Measurements from ENCODE around the gene C19orf81. TPM values are rescaled to one million over a fixed set of nuclear protein-coding genes. Genes with fewer than 3 reads are reported as not detected.

The C19orf81 gene
- total and polyA plus RNA-seq, 2 of the 8 experiments (the other 6 are each of a cell fraction or from before 2014, with no cell fraction given), result 11.7 to 13.0 TPM

GRCh38 chr19:50602089-50602422 lies 47.2 kb upstream of the C19orf81 start (continued):
- TF ChIP-seq CHD7 (IDR thresholded peaks at IDR 0.05; ENCODE audit: insufficient replicate concordance, low read length) (no peak), GABPA (IDR thresholded peaks at IDR 0.05; ENCODE audit: borderline replicate concordance, insufficient read depth, low read length) (no peak), SRF (IDR thresholded peaks at IDR 0.05; ENCODE audit: low read depth, low read length) (no peak), JUN (IDR thresholded peaks at IDR 0.05; ENCODE audit: low read depth, low read length) (no peak), KDM5A (IDR thresholded peaks at IDR 0.05; ENCODE audit: low read length) (no peak), CBX8 (IDR thresholded peaks at IDR 0.05; ENCODE audit: borderline replicate concordance, low read depth, low read length) (no peak), BRCA1 (IDR thresholded peaks at IDR 0.05; ENCODE audit: low read depth, low read length) (no peak), ASH2L (IDR thresholded peaks at IDR 0.05; ENCODE audit: low read length) (no peak)
